Measurements from ENCODE around the gene VIPR1. TPM values are rescaled to one million over a fixed set of nuclear protein-coding genes. Genes with fewer than 3 reads are reported as not detected.

Gene VIPR1
- total and polyA plus RNA-seq, 2 experiments from 2014 or later: 0.86 to 1.6 TPM

DNA sequence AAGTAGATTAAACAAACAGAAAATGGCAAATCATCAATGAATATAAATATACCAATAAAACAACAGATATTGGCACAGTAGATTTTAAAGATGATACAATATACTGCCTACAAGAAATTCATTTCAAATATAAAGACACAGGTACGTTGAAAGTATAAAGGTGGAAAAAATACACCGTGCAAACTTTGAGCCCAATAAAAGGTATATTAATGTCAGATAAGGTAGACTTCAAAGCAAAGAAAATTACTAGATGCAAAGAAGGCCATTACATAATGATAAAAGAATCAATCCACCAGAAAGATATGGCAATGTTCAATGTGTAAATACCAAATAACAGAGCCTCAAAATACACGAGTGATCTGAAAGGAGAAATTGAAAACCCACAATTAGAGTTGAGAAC is 34.3 kb upstream of the VIPR1 start:
- DNase-seq (ENCODE audit: low read depth in 1 of 2, low spot score in 1 of 2): no peak
- no peaks in the 10 kb centered on the region for H3K9me3 ChIP-seq (ENCODE audit: low read depth)
- H3K36me3 ChIP-seq: no peaks in the 10 kb centered on the region
- H3K4me3 ChIP-seq: no peak overlapping the region
- peaks cover 3% of the 10 kb centered on the region for H3K4me1 ChIP-seq (ENCODE audit: low read depth)
- TF ChIP-seq, protein P1, sequence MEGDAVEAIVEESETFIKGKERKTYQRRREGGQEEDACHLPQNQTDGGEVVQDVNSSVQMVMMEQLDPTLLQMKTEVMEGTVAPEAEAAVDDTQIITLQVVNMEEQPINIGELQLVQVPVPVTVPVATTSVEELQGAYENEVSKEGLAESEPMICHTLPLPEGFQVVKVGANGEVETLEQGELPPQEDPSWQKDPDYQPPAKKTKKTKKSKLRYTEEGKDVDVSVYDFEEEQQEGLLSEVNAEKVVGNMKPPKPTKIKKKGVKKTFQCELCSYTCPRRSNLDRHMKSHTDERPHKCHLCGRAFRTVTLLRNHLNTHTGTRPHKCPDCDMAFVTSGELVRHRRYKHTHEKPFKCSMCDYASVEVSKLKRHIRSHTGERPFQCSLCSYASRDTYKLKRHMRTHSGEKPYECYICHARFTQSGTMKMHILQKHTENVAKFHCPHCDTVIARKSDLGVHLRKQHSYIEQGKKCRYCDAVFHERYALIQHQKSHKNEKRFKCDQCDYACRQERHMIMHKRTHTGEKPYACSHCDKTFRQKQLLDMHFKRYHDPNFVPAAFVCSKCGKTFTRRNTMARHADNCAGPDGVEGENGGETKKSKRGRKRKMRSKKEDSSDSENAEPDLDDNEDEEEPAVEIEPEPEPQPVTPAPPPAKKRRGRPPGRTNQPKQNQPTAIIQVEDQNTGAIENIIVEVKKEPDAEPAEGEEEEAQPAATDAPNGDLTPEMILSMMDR (IDR thresholded peaks at IDR 0.05; ENCODE audit: low read depth, low read length): no peak
- H3K27ac ChIP-seq: no peak overlapping the region
- no peaks in the 10 kb centered on the region for H3K27me3 ChIP-seq

DNA sequence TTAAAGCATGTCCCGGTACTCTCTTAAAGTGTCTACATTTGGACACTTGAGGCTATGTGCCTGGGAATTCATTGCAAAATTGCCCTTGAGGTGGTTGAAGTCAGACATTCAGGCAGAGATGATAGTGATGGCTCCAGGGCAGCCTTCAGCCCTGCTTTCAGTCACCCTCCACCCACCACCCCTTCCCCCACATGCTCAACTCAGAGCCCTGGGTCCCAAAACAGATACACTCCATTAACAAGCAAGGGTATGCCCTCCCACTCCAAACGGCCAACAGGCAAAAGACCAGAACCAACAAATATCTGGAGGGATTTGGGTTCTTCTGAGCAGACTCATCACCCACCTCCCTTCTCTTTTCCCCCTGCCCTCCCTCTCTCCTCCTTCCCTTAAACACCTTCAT is 29.9 kb upstream of the VIPR1 start:
- no peaks in the 10 kb centered on the region for H3K9me3 ChIP-seq (ENCODE audit: low read depth)
- H3K27ac ChIP-seq: no peak overlapping the region
- H3K27me3 ChIP-seq: no peaks in the 10 kb centered on the region
- TF ChIP-seq, protein P1 (IDR thresholded peaks at IDR 0.05; ENCODE audit: low read depth, low read length): no peak
- no peak overlapping the region for H3K4me3 ChIP-seq
- no peaks in the 10 kb centered on the region for H3K36me3 ChIP-seq
- H3K4me1 ChIP-seq (ENCODE audit: low read depth): peaks cover 7% of the 10 kb centered on the region
- no peak for DNase-seq (ENCODE audit: low read depth in 1 of 2, low spot score in 1 of 2)

DNA sequence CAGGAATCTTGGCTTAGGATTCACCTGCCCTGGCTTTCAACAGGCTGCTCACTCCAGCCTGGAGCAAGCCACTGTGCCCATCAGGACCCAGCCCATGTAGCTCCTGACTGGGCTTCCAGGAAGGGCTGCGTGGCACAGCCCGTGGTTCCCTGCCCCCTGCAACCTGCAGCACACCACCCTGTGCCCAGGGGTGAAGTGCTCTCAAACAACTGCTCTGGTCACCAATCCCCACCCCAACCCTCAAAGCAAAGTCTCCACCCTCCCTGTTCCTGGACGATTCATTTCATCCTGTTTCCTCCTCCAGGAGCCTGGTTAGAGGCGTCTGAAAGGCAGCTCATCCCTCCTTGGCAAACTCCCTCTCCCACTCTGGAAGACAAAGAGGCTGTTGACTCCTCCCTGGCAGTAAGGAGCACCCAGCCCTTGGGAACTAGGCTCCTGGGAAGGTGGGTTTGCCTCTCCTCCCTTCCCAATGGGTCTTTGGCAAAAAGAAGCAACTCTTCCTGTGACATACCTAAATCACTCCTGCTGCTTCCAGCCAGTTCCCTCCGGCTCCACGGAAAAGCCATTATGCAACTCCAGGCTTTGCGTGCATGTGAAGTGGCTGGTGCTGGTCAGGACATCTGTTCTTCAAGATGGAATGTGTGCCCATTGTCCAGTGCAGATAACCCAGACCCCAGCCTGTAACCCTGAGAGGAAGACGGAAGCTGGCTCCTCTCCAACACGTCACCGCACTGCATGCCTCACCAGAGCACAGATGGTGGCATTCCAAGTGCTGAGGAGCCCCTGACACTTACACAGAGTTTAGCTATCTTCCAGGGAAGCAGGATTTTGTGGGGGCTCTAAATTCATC is 29.1 kb upstream of the VIPR1 start:
- no peak overlapping the region for H3K27ac ChIP-seq
- peaks cover 7% of the 10 kb centered on the region for H3K4me1 ChIP-seq (ENCODE audit: low read depth)
- DNase-seq (ENCODE audit: low read depth in 1 of 2, low spot score in 1 of 2): peak; percentile 76 to 93
- H3K9me3 ChIP-seq (ENCODE audit: low read depth): no peaks in the 10 kb centered on the region
- TF ChIP-seq, protein P1 (IDR thresholded peaks at IDR 0.05; ENCODE audit: low read depth, low read length): no peak
- H3K36me3 ChIP-seq: no peaks in the 10 kb centered on the region
- no peak overlapping the region for H3K4me3 ChIP-seq
- H3K27me3 ChIP-seq: no peaks in the 10 kb centered on the region

DNA sequence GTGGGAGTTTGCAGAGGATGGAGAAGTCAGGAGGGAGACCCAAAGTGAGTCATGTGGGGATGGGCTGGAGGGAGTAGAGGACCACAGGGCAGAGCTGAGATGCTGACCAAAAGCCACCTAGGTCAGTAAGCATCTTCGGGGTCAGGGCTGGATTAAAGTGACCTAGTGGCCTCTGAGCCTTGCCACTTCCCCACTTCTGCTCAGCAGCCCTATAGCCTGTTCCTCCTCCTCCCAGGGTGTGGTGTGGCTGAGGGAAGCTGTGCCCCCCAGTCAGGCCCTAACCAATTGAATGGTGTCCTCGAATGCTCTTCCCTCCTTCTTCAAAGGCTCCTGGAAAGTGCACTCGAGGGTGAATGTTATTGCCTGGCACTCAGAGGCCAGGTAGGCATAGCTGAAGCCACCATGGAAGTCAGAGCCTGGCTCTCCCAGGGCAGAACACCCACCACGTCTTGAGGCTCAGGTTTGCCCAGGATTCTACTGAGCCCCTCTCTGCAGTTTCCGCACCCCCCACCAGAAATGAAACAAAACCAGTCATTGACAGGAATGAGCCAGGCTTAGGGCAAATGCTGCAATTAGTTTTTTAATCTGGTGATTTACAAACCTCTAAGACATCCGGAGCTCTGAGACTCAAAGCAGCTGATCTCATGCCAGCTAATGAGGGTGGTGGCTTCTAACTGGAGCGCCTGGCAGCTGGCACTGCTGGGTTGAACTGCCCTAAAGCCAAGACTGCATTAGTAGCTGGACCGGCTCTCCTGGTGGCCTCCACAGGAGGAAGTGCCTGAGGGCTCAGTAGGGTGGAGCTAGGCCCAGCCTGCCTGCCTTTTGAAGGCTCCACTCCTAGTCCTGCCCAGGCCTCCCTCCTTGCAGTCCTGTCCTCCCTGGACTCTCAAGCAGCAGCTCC is 26.0 kb upstream of the VIPR1 start:
- TF ChIP-seq, protein P1 (IDR thresholded peaks at IDR 0.05; ENCODE audit: low read depth, low read length): no peak
- H3K9me3 ChIP-seq (ENCODE audit: low read depth): no peaks in the 10 kb centered on the region
- no peaks in the 10 kb centered on the region for H3K27me3 ChIP-seq
- peak in 1 of 2 donors; percentile 9 for DNase-seq (ENCODE audit: low read depth in 1 of 2, low spot score in 1 of 2)
- no peak overlapping the region for H3K4me3 ChIP-seq
- H3K27ac ChIP-seq: no peak overlapping the region
- H3K36me3 ChIP-seq: no peaks in the 10 kb centered on the region
- H3K4me1 ChIP-seq (ENCODE audit: low read depth): peaks cover 7% of the 10 kb centered on the region

DNA sequence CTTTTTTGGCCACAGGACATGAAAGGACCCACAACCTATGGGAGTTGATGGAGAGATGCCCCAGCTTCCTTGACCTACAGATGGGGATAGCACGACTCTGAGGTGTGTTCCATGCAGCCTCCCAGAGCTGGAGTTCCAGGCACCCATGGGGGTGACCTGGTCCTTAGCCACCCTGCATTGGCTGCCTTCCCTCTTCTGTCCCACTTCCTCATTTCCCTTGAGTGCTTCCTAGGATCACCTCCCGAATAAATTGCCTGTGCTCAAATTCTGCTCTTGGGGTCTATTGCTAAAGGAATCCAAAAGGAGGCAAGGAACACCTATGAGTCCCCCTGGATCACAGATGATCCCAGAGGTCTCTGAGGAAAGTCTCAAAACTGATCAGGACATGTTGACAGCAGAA is 24.7 kb upstream of the VIPR1 start:
- Histone ChIP-seq H3K4me1 (ENCODE audit: low read depth) (peaks cover 7% of the 10 kb centered on the region), H3K27ac (no peak overlapping the region), H3K36me3 (no peaks in the 10 kb centered on the region), H3K4me3 (no peak overlapping the region), H3K27me3 (no peaks in the 10 kb centered on the region), H3K9me3 (ENCODE audit: low read depth) (no peaks in the 10 kb centered on the region)
- no peak for DNase-seq (ENCODE audit: low read depth in 1 of 2, low spot score in 1 of 2)
- TF ChIP-seq, protein P1 (IDR thresholded peaks at IDR 0.05; ENCODE audit: low read depth, low read length): no peak

Data from cardiac muscle cell (in vitro differentiated cells and primary cell).